Right renal cortex interstitium (tissue), 3 donors: ENCODE results near the gene BCL7B. TPM values are rescaled to one million over a fixed set of nuclear protein-coding genes. Genes with fewer than 3 reads are reported as not detected.
"Not testable (repeated sequence)": the region's sequence is repeated elsewhere in the genome, so short reads cannot be mapped to it uniquely, and the experiment has no call there.

Experiments used
- DNase-seq, 3 donors: peaks; one replicate each; pipeline ENCODE4 v3.0.0-alpha.2; 2013; ENCODE audit warnings: low read depth in 3 of 3, low spot score in 2 of 3
- polyA plus RNA-seq, 3 donors: library from polyadenylated mRNA; unstranded; fragments of 120-200 nt; gene quantifications; one replicate each; pipeline ENCODE4 v1.2.1, GENCODE V29; 2013; ENCODE audit not compliant: insufficient read length in 3 of 3

BCL7B gene
- polyA plus RNA-seq: 10 to 100 TPM; 34.6 to 35.5 (median 34.6) TPM

GRCh38 chr7:73557397-73558257, at the start of gene BCL7B:
TSS of gene BCL7B (minus strand) at chr7:73557690. CDS start at chr7:73557578, 112 bp downstream.
- peak in 2 of 3 donors; percentile 48 to 55 for DNase-seq

GRCh38 chr7:73605601-73606220, 48.2 kb upstream of the BCL7B start:
- no peak for DNase-seq

- DNase-seq: no peak
These were observed 45.5 kb upstream of the BCL7B start for GRCh38 chr7:73602721-73603651.

- DNase-seq: no peak
These were observed 42.4 kb upstream of the BCL7B start for GRCh38 chr7:73599916-73600315.

GRCh38 chr7:73599151-73599882, 41.8 kb upstream of the BCL7B start:
- no peak for DNase-seq

GRCh38 chr7:73597978-73598782, 40.7 kb upstream of the BCL7B start:
- no peak for DNase-seq

GRCh38 chr7:73596191-73597065, 38.9 kb upstream of the BCL7B start:
- DNase-seq: no peak

- no peak for DNase-seq
These were observed 37.9 kb upstream of the BCL7B start for GRCh38 chr7:73595358-73595757.

- DNase-seq: no peak
These were observed 35.9 kb upstream of the BCL7B start for GRCh38 chr7:73593207-73594045.

GRCh38 chr7:73586911-73587310, 29.4 kb upstream of the BCL7B start:
- no peak for DNase-seq

GRCh38 chr7:73585196-73585595, 27.7 kb upstream of the BCL7B start:
- DNase-seq: no peak

GRCh38 chr7:73582664-73583202, 25.2 kb upstream of the BCL7B start:
- no peak for DNase-seq

- DNase-seq: not testable (repeated sequence)
These were observed 23.5 kb upstream of the BCL7B start for GRCh38 chr7:73581006-73581405.

- peak; percentile 90 to 97 (median 92) for DNase-seq
These were observed 21.0 kb upstream of the BCL7B start, which contains the start of gene TBL2 for GRCh38 chr7:73578342-73579128. TSS of gene TBL2 (minus strand) at chr7:73578579. CDS start at chr7:73578549, 30 bp downstream.

- no peak for DNase-seq
These were observed 20.3 kb upstream of the BCL7B start for GRCh38 chr7:73577627-73578341.

GRCh38 chr7:73573791-73574190, 16.3 kb upstream of the BCL7B start:
- no peak for DNase-seq
